GM19463 (cell line): ENCODE data around the gene FBN1.

Source experiments
- ATAC-seq: cut with Tn5 transposase; IDR thresholded peaks from one replicate; pipeline ENCODE4 v1.9.1; 2021; ENCODE audit warnings: mild to moderate bottlenecking, moderate library complexity; ENCODE audit not compliant: unreplicated experiment

Gene FBN1

GRCh38 chr15:48527517-48527916 lies 118.0 kb downstream of the FBN1 start:
- ATAC-seq: no peak

DNA sequence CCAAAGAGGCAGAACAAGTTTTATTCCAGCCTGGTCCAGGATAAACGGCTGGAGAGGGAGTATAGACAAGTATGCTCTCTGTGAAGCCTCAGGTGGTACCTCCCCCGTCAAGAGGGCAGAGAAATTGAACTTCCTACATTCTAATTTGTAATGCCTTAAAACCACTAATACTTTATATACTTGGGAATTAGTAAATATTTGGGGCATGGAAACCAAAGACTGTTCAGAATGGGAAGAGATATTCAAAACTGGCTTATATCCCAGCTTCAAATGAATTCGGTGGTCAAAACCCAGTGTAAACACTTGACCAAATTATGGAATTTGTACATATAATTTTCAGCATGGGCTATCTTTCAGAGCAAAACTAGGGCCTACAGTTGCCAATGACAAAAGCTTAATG lies 122.6 kb downstream of the FBN1 start:
- ATAC-seq: no peak

DNA sequence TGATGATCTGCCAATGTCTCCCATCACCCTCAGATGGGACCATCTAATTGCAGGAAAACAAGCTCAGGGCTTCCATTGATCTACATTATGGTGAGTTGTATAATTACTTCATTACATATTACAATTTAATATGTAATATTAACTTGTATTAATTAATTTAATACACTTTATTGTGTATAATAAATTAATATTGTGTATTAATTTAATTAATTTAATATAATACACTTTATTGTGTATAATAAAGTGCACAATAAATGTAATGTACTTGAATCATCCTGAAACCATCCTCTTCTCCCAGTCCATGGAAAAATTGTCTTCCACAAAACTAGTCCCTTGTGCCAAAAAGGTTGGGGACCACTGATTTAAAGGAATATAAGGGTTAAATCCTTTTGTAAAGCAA lies 123.4 kb downstream of the FBN1 start:
- ATAC-seq: no peak

GRCh38 chr15:48520376-48521155 lies 124.9 kb downstream of the FBN1 start:
- ATAC-seq: no peak

GRCh38 chr15:48516121-48516520 lies 129.4 kb downstream of the FBN1 start:
- ATAC-seq: no peak

- ATAC-seq: no peak
Measured at GRCh38 chr15:48515500-48515899, 130.0 kb downstream of the FBN1 start.

DNA sequence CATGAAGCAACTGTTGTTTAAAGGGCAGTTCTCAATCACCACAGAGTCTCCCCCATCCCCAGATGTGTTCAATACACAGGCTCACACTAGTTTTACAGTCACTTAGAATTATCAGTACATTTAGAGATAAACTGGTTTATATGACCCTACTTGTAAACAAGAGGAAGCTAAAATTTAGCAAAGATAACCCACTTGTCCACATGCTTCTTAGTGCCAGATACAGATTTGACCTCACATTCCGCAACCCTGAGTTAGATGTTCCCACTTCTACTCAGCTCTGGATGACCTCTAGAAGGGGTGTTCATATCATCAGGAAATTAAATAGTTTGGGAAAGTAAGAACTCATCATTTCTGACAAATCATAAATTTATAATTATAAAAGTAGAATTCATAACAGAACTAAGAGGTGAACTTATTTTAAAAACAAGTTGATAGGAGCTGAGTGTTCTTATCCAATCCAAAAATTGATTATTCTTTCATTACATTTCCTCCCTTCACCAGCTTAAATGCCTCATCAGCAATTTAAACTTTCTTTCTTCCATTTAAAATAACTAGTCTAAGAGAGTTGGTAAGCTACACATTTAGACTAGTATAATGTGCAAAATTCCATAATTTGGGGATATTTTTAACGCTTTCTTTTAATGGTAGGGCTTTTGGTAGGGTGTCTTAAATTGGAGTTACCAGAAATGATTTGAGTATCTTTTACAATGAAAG lies 131.2 kb downstream of the FBN1 start:
- ATAC-seq: no peak

- ATAC-seq: no peak
Measured at GRCh38 chr15:48510976-48511375, 134.5 kb downstream of the FBN1 start.

- ATAC-seq: no peak
Measured at GRCh38 chr15:48507416-48508065, 138.0 kb downstream of the FBN1 start.

DNA sequence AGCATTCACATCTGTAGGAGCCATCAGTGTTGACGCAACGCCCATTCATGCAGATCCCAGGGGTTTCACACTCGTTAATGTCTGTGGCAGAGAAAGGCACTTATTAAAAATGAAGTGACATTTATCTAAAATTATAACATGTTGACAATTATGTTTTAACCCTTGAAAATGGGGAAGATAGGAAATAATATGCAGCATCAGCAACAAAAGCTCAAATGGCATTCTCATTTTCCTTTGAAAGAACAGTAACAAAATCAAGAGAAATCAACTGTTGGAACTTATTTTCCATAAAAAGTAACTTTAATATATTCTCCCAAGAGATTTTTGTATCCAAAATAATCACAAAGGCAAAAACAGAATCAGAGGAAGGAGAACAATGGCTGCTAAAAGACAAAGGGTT lies 140.4 kb downstream of the FBN1 start:
- ATAC-seq: no peak

- ATAC-seq: peak; percentile 74
Measured at GRCh38 chr15:48501208-48501607, 144.3 kb downstream of the FBN1 start.

DNA sequence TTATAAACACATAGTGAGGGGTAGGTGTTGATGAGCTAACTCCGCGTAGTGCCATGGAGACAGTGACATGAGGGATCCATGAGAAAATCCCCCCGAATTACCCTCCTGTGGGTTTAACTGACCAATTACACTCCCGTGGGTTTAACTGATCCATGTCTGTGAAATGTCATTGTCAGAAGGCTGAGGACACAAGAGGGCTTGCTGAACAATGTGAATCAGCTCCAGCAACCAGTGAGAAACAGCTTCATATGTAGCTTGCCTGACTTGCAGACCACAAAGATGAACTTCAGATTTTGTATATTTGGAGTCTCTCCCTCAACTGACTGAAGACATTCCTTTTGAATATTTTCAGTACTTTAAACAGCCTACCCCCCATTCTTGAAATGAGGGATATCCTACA lies 144.9 kb downstream of the FBN1 start:
- ATAC-seq: no peak

GRCh38 chr15:48499978-48500377 lies 145.5 kb downstream of the FBN1 start:
- no peak for ATAC-seq

GRCh38 chr15:48498828-48499227 lies 146.7 kb downstream of the FBN1 start:
- ATAC-seq: no peak

DNA sequence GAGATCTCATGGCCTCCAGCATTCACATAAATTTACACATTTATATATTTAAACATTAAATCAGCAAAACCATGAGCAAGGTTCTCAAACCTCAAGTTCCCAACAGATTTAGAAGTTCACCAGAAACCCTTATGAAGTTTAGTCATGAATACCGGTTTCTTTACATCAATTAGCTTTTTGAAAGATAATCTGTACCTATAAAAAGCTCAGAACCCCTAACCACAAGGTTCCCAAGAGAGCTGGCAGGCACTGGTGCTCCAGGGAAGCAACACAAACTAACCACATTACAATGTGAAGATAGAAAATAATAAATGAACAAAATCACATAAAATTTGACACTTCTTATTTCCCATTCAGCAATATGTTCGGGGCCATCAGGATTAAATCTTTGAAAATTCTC lies 150.9 kb downstream of the FBN1 start:
- no peak for ATAC-seq

DNA sequence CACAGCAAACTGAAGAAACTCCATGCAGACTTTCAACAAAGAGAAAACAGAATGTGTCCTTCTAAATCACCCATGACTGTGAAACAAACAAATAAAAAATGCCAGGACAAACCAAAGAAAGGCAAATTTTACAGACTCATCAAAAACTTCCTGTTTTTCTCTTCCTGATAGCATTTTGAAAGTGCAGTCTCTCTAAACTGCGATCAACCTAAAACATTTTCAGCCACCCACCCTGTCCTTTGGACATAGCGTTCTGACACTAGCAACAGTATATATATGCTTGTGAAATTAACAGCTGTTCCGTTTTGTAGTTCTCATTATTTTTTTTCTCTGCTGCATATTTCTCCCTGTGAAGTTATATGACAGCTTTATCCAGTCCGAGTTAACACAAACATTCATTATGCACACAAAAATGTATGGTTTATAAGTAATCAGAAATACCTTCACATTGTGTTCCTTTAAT lies 151.7 kb downstream of the FBN1 start:
- ATAC-seq: no peak

- no peak for ATAC-seq
Measured at GRCh38 chr15:48493084-48493762, 152.3 kb downstream of the FBN1 start.

- ATAC-seq: peak; percentile 72
Measured at GRCh38 chr15:48486228-48486627, 159.3 kb downstream of the FBN1 start.

- no peak for ATAC-seq
Measured at GRCh38 chr15:48481802-48482201, 163.7 kb downstream of the FBN1 start.

DNA sequence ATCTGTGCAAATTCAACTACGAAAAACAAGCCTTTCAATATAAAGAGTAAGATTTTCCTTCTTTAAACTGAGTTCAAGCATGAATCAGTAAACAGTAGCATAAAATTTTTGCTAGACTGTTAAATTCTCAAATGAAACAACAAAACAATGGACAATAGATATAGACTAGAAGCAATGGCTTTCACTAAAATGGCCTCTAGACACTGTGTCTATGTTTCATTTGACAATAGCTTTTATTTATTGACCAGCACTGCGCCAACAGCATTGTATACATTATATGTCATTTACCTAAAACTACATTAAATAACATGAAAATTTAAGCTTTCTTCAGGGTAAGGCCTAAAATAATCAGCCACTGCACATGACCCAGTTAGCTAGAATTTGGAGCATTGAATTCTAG lies 165.8 kb downstream of the FBN1 start:
- no peak for ATAC-seq

DNA sequence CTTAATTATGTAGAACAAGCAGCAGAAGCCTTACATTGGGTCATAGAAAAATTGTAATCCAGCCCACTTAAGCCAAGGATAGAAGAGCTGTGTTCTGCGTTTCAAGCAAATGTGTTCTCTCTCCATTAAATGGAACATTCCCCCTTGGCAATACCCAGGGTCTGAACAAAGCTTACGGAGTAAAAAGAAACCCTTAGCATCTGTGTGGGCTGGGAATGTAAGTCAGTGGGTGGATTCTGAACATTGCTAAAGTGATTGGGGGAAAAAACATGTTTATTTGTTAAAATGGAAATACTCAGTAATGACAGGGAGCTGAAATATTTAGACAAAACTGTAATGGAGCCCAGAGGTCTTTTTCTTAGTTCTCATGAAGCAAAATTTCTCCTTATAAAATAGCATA lies 166.9 kb downstream of the FBN1 start:
- no peak for ATAC-seq
